Stomach (tissue), 9 donors: ENCODE results near the gene UGT1A6. TPM values are rescaled to one million over a fixed set of nuclear protein-coding genes. Genes with fewer than 3 reads are reported as not detected.

ENCODE experiments used
- DNase-seq, 2 donors: peaks; one replicate each; pipeline versions ENCODE4 v3.0.0 to v3.0.0-alpha.2; 2013 to 2019
- H3K27ac ChIP-seq, 5 donors: fragments of 200-600 bp in 4 of 5; sonication (generic) in 4 of 5; one replicate each; pipeline ENCODE4 v1.5.1; 2013 to 2019; ENCODE audit warnings: mild to moderate bottlenecking in 1 of 5, moderate library complexity in 1 of 5
- H3K27me3 ChIP-seq, 3 donors: fragments of 200-600 bp; sonication (generic); one replicate each; pipeline ENCODE4 v1.5.1; 2017 to 2019; ENCODE audit warnings: mixed run types in 1 of 3
- H3K36me3 ChIP-seq, 4 donors: fragments of 200-600 bp; sonication (generic); 1 replicate in 3 of 4; 2 replicates in 1 of 4; pipeline ENCODE4 v1.5.1; 2016 to 2019
- H3K4me1 ChIP-seq, 4 donors: fragments of 200-600 bp; sonication (generic); one replicate each; pipeline ENCODE4 v1.5.1; 2016 to 2019
- H3K4me3 ChIP-seq, 4 donors: fragments of 200-600 bp; sonication (generic) in 3 of 4; one replicate each; pipeline ENCODE4 v1.5.1; 2016 to 2019; ENCODE audit warnings: mild to moderate bottlenecking in 1 of 4
- H3K9me3 ChIP-seq, 4 donors: fragments of 200-600 bp; sonication (generic); one replicate each; pipeline ENCODE4 v1.5.1; 2016 to 2019
- EP300 ChIP-seq: sonication (generic); formaldehyde crosslinking; IDR thresholded peaks from one replicate; pipeline ENCODE4 v1.6.1; 2017; ENCODE audit warnings: antibody characterized with exemption
- POLR2A ChIP-seq, 4 donors: fragments of 450-650 bp; IDR thresholded peaks; one replicate each; pipeline ENCODE4 v1.6.1; 2016; ENCODE audit warnings: antibody characterized with exemption in 4 of 4, control low read depth in 2 of 4, mild to moderate bottlenecking in 1 of 4, moderate library complexity in 1 of 4
- POLR2AphosphoS5 ChIP-seq, 3 donors: sonication (generic); formaldehyde crosslinking; IDR thresholded peaks; one replicate each; pipeline ENCODE4 v1.6.1; 2016; ENCODE audit warnings: antibody characterized with exemption in 3 of 3
- whole genome bisulfite sequencing, 5 donors: extraction: QIAGEN DNeasy Blood & Tissue Kit in 3 of 5; methylation state at CpG; one replicate each; pipeline versions ENCODE4 v1.1.5 to v1.1.7; 2013 to 2018; 5-methylcytosine and 5-hydroxymethylcytosine counted together
- intact Hi-C: fragments of 100-400 bp; cut with DNase I; formaldehyde crosslinking; loops from one replicate; pipeline ENCODE4 v1.15.1; 2023; ENCODE audit warnings: low total_unique reads
- polyA plus RNA-seq, 3 donors: library from polyadenylated mRNA; stranded (reverse); fragments of 200-250 nt; gene quantifications; one replicate each; pipeline ENCODE4 v1.2.3, GENCODE V29; 2013
- total RNA-seq, 5 donors: library from RNA; depleted of rRNA; stranded (reverse); fragments of >200 nt; gene quantifications; one replicate each; pipeline versions ENCODE4 v1.1.0 to v1.2.3, GENCODE V29; 2014 to 2016
- TF ChIP-seq, protein P1 (sequence below), 7 experiments: fragments of 450-650 bp in 4 of 7; fragments of 200-600 bp in 3 of 7; sonication (generic) in 3 of 7; IDR thresholded peaks; one replicate each; pipeline ENCODE4 v1.5.1; 2016 to 2019; ENCODE audit warnings: antibody characterized with exemption in 7 of 7, control low read depth in 2 of 7, mild to moderate bottlenecking in 1 of 7
- donor health status: healthy with polysubstance abuse.
- donor health status: Bipolar disorder and iron deficiency.
- donor health status: healthy.

The UGT1A6 gene
- total and polyA plus RNA-seq, 8 donors, result 3.5 to 184 (median 24.6) TPM

DNA sequence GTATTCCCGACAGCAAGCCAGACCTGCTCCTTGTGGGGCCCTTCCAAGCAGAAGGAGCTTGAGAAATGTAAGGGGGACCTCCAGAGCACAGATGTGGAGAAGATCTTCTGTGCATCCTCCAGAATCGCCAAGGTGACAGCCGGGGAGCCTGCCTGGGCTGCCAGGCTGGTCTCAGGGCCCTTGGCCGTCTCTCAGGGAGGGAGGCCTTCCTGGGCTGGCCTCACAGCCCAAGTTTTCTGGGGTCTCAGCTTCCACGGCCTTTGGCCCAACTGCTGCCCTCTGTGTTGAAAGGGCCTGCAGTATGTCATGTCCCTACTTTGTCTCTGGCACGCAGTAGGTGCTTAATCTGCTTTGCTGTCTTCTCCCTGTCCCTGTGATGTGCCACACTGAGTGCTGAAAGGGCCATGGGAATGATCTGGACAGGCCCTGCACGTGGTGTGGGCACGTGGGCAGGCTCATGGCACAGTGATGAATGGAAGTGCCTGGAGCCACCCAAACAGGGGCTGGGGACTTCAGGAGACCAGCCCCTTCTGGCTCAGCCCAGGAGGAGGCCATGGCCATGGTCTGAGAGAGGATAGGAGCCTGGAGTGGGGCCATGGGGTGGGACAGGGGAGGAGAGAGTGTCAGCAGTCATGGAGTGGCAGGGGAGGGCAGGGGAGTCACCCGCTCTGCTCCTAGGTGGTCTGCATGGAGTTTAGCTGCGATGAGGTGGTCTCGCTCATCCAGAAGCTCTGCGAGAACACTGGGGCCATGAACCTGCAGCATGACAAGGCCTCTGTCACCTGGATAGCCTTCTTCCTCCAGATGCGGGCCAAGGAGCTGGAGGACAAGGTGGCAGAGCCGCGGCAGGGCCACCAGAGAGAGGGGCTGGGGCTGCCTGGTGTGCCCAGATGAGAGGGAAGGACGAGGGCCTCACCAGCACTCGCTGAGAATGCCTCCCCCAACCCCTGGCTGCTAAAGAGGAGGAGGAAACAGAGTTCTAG is 126.2 kb downstream of the UGT1A6 start:
- WGBS, 5 donors, result 67 to 84% (median 78%) methylated on average over 11 to 17 of the region's 17 CpGs
- peak in 1 of 2 donors; percentile 15 for DNase-seq
- intact Hi-C loops, result no loop called here

DNA sequence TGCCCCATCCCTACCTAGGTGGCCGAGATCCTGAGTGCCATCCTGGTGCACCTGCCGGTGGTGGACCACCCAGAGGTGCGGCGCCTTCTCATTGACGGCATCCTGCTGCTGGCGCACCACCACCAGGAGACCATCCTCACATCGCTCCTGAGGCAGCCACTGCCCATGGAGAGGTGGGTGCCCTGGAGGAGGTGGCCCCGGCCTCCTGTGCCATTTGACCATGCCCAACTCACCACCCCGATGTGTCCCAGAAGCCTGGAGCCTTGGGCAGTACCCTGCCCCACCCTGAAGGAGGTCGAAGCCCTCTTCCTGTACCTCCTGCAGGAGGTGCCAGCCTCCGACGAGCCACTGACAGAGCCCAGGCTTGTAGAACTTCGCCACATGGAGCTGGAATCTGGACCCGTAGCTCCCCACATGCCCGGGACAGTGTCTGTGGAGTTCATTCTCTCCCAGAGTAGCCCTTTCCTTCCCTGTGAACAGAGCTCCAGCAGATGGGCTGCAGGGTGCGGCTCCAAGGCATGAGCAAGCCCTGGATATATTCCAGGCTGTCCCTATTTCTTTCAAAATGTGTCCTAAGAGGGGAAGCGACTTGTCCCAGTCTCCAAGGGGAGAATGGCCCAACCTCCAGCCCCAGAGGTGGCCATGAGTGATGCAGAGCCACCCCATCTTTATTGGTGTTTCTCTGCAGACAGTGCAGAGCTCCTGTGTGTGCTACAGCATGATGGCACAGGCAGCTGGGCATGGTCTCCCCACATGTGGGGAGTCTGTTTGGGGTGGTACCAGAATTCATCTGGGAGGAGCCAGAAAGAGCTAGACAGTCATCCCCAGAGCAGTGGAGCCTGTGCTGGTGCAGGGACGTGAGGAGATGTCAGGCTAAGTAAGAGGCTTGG is 127.4 kb downstream of the UGT1A6 start:
- H3K9me3 ChIP-seq, result no peaks in the 10 kb centered on the region
- DNase-seq, result peak in 1 of 2 donors; percentile 19
- no peaks in the 10 kb centered on the region for H3K36me3 ChIP-seq
- TF ChIP-seq EP300 (no peak), POLR2AphosphoS5 (IDR thresholded peaks at IDR 0.05) (no peak), POLR2A (IDR thresholded peaks at IDR 0.05) (no peak)
- TF ChIP-seq, protein P1, sequence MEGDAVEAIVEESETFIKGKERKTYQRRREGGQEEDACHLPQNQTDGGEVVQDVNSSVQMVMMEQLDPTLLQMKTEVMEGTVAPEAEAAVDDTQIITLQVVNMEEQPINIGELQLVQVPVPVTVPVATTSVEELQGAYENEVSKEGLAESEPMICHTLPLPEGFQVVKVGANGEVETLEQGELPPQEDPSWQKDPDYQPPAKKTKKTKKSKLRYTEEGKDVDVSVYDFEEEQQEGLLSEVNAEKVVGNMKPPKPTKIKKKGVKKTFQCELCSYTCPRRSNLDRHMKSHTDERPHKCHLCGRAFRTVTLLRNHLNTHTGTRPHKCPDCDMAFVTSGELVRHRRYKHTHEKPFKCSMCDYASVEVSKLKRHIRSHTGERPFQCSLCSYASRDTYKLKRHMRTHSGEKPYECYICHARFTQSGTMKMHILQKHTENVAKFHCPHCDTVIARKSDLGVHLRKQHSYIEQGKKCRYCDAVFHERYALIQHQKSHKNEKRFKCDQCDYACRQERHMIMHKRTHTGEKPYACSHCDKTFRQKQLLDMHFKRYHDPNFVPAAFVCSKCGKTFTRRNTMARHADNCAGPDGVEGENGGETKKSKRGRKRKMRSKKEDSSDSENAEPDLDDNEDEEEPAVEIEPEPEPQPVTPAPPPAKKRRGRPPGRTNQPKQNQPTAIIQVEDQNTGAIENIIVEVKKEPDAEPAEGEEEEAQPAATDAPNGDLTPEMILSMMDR (IDR thresholded peaks at IDR 0.05), result no peak
- intact Hi-C loops, result no loop called here
- WGBS, 5 donors, result 82 to 88% (median 84%) methylated on average over 13 to 18 of the region's 18 CpGs
- H3K27ac ChIP-seq, result no peak overlapping the region
- H3K4me1 ChIP-seq, result no peaks in the 10 kb centered on the region
- H3K4me3 ChIP-seq, result no peak overlapping the region
- H3K27me3 ChIP-seq, result no peaks in the 10 kb centered on the region

More for the DNA sequence above, 126.2 kb downstream of the UGT1A6 start:
- H3K27ac ChIP-seq, result no peak overlapping the region
- peaks cover 0 to 4% (median 0%) of the 10 kb centered on the region in 3 donors for H3K27me3 ChIP-seq
- H3K9me3 ChIP-seq, result no peaks in the 10 kb centered on the region
- H3K4me3 ChIP-seq, result no peak overlapping the region
- TF ChIP-seq POLR2AphosphoS5 (IDR thresholded peaks at IDR 0.05) (no peak), EP300 (no peak), POLR2A (IDR thresholded peaks at IDR 0.05) (no peak)
- TF ChIP-seq, protein P1 (IDR thresholded peaks at IDR 0.05), result no peak
- H3K36me3 ChIP-seq, result no peaks in the 10 kb centered on the region
- H3K4me1 ChIP-seq, result no peaks in the 10 kb centered on the region

DNA sequence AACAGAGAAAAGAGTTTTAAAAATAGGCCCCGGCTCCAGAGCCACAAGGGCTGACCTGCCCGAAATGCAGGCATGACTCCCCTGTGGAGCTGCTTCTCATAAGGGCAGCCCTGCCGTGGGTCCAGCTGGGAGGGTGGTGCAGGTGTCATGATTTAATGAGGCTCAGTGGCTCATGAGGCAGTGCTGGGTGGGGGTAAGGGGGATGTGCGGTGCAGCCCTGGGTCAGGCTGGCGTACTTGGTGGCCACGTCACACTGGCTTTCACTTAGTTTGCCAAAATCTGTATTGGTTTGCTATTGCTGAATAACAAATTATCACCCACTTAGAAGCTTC is 128.1 kb downstream of the UGT1A6 start:
- WGBS, 5 donors, result 75 to 93% (median 86%) methylated on average over 2 to 6 of the region's 6 CpGs
- DNase-seq, result peak in 1 of 2 donors; percentile 9

DNA sequence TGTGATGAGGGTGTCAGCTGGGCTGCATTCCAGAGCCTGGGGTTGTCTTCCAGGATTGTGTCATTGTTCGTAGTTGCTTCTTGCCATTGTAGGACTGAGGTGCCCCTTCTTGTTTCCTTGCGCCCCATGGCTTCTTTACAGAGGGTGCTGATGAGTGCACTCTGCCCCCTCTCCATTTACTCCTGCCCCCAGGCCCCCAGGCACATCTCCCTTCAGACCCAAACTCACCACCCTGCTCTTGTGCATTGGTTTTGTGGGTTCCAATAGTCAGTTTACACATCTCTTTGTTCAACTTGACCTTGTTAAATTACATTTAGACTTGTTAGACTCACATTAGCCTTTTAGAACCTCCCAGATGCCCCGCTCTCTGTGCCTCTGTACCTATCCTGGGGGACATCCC is 128.5 kb downstream of the UGT1A6 start:
- 88 to 93% (median 90%) methylated on average over 3 of the region's 3 CpGs for WGBS, 5 donors
- no peak for DNase-seq
- intact Hi-C loops, result no loop called here
- Histone ChIP-seq H3K4me3 (no peak overlapping the region), H3K36me3 (no peaks in the 10 kb centered on the region), H3K27me3 (no peaks in the 10 kb centered on the region), H3K9me3 (peaks cover 0 to 3% (median 0%) of the 10 kb centered on the region in 4 donors), H3K27ac (no peak overlapping the region), H3K4me1 (no peaks in the 10 kb centered on the region)
- TF ChIP-seq POLR2A (IDR thresholded peaks at IDR 0.05) (no peak), POLR2AphosphoS5 (IDR thresholded peaks at IDR 0.05) (no peak), EP300 (no peak)
- TF ChIP-seq, protein P1 (IDR thresholded peaks at IDR 0.05), result no peak

More for the DNA sequence above, 128.1 kb downstream of the UGT1A6 start:
- intact Hi-C loops, result no loop called here
- no peaks in the 10 kb centered on the region for H3K27me3 ChIP-seq
- H3K4me1 ChIP-seq, result no peaks in the 10 kb centered on the region
- TF ChIP-seq POLR2AphosphoS5 (IDR thresholded peaks at IDR 0.05), result no peak
- TF ChIP-seq, protein P1 (IDR thresholded peaks at IDR 0.05), result no peak
- TF ChIP-seq POLR2A (IDR thresholded peaks at IDR 0.05), result no peak
- no peaks in the 10 kb centered on the region for H3K9me3 ChIP-seq
- no peaks in the 10 kb centered on the region for H3K36me3 ChIP-seq
- H3K4me3 ChIP-seq, result no peak overlapping the region
- no peak overlapping the region for H3K27ac ChIP-seq
